Hindlimb muscle (tissue), 1 donor: ENCODE results near the gene RINT1. TPM values are rescaled to one million over a fixed set of nuclear protein-coding genes. Genes with fewer than 3 reads are reported as not detected.
"Not testable (repeated sequence)": the region's sequence is repeated elsewhere in the genome, so short reads cannot be mapped to it uniquely, and the experiment has no call there.

Experiments
- DNase-seq: peaks from one replicate; pipeline ENCODE4 v3.0.0-alpha.2; 2013
- polyA plus RNA-seq: library from polyadenylated mRNA; unstranded; fragments of 120-200 nt; gene quantifications from one replicate; pipeline ENCODE4 v1.2.1, GENCODE V29; 2013; ENCODE audit not compliant: insufficient read length

The RINT1 gene
- polyA plus RNA-seq: 21.5 TPM

DNA sequence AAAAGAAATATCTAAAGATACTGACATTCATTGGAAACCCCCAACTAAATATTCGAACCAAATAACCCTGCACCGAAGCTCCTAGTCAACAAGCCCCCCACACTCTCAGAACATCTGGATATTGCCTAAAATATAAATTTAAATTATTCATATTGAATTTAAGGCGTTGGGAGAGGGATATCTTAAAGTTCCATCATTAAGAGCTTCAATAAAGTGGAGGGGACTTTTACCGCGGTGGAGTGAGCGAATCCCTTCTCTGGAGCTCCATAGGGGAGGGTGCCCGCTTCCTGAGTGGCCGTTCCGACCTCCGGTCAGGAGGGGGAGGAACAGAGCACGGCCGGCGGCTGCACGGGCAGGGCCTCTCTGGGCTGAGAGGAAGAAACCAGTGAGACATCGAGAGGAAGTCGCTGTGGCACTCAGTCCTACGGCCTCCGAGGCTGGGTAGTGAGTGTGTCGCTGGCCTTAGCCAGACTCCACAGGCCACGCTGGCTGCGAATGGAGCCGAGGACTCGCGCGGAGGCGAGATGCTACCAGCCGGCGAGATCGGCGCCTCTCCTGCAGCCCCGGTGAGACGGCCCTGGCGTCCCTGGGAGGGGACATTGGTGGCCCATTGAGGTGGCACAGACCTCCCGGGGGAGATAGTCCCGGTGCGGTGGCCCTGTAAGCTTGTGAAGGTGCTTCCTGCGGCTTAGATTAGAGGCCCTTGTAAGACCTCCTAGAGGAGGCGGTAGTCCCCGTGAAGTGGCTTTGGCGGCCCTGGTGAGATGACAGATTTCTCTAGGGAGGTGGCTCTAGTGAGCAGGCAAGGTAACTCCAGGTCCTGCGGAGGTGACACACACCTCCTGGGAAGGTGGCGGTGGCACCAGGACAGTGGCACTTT lies at the start of gene RINT1:
RINT1 (plus strand) TSS at position 410 of the 880 bp plus-strand sequence; CDS start at position 525, 115 bp downstream.
- peak; percentile 91 for DNase-seq

DNA sequence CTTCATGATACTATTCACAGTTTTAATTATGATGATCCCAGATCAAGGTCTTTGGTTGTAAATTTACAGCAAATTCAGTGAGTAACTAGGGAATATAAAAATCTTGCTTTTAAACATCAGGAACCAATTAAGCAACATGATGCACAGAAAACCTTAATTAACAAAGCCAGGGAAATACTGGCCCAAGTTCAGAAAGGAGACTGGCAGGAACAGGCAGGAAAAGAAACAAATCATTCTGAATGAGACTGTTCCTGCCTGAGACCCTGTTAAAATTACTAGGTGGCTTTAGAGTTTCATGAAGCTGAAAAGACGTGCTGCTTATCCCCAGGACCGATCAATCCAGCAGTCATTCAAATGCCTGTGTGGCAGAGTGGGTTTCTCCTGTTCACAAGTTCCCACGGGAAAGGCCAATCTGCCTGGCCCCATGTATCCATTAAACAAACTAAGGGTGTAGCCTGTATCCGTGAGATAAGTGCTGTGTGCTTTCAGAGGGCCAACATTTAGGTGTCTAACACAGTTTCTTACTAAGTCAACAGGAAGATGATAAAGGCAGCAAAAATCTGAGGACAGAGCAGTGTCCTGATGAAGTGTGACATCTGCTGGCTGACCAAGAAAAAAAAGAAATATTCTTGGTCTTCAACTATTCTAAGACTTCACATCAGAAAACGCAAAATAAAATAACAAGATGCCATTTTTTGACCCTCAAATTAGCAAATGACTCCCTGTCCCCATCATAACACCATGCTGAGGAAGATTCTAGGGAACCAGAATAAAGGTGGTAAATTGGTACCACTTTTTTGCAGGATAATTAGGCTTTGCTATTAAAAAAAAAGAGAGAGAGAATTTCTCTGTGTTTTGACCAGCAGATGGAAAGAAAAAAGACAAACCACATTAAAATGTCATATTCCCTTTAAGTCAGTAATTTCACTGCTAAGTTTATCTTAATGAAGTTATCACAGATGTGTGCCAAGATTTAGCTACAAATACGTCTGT lies 44.1 kb upstream of the RINT1 start:
- peak; percentile 23 for DNase-seq

GRCh38 chr7:105489409-105489808 lies 42.6 kb upstream of the RINT1 start:
- DNase-seq: no peak

- DNase-seq: peak; percentile 4
Measured at GRCh38 chr7:105493196-105493922, 38.6 kb upstream of the RINT1 start.

DNA sequence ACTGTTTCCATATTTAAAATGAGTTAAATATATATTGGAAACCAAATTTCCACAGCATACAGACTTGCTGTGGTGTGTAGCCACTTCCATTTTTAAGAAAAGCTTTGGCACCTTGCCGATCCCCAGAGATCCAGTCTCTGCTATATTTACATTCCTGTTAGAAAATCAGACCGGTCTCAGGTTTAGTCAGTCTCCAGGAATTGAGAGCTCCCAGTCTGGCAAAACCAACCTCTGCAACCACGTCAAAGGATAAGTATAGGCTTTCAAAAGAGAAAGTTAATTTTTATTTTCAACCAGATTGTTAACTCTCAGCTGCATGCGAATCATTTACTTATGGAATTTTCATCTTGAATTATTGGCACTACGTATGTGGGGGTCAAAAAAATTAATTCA lies 38.1 kb upstream of the RINT1 start:
- peak; percentile 45 for DNase-seq

GRCh38 chr7:105496521-105496920 lies 35.5 kb upstream of the RINT1 start:
- DNase-seq: no peak

DNA sequence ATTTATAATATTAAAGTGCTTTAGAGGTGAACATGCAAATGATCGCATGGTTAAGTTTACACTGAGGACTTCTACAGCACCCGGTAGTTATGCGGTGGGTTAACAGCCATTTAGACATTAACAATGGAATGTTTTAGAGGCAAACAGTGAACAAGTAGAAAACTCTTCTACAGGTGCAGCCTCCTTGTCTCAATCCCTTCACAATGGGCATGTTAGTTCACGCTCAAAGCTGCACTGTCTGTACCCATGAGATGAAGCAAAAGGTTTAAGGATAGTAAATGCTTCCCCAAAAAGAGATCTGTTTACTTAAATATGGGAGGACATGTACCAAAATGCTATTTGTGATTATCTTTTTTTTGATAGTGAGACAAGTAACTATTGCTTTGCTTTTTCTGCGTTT lies 35.0 kb upstream of the RINT1 start:
- no peak for DNase-seq

DNA sequence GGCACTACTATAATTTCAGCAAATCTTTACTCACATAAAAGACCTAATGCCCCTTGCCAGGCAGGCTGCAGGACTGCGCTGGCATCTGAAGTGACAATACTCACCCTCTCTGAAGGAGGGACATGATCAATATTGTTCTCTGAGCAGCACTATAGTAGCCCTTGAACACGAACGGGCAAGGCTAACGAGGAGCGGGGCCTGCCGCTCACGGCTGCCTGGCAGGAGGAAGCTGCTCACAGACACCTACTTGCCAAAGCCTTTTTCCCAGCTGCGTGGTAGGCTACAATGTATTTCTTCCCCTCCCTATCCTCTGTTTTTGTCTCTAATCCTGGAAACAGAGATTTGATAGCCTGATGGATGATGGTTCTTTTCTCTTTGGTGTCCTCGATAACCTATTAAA lies 29.8 kb upstream of the RINT1 start:
- DNase-seq: no peak

DNA sequence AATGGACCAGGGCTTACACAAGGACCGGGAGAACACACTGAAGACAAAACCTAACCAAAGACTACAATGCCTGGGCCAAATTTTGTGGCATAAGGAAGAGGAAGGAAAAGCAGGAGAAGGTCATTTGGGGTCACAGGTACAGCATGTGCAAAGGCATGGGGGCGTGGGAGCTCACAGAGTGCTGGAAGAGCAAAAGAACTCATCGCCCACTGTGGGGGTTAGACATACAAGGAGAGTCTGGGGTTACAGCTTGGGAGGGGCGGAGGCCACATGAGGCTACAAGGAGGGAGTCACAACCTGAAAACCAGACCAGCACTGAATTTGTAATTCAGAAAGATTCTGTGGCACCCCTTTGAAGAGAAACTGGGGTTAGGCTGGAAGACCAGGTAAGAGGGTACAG lies 19.6 kb upstream of the RINT1 start:
- no peak for DNase-seq

DNA sequence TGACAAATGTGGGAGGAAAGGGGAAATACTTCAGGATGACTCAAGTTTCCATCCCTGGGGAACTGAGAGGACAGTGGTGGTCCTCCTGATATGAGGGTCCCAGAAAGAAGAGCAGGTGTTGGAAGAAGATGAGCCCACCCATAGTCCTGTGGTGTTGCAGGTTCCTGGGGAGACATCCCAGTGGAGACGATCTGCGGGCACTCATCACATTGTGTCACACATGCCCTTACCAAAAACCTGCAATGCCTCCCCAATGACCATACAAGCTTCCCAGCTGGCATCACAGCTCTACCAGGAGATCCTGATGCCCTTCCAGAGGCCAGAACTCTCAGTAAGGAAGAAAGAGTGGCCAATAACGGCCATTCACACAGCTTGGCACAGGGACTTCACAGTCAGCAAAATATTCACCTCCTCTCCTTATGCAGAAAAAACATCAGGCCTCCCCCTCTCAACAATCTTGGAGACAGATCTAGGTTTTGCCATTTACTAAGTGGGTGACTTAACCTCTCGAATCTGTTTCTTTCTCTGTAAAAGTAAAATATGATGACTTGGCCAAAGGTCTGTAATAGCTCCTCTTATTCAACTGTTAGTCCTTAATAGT lies 19.0 kb upstream of the RINT1 start:
- no peak for DNase-seq

DNA sequence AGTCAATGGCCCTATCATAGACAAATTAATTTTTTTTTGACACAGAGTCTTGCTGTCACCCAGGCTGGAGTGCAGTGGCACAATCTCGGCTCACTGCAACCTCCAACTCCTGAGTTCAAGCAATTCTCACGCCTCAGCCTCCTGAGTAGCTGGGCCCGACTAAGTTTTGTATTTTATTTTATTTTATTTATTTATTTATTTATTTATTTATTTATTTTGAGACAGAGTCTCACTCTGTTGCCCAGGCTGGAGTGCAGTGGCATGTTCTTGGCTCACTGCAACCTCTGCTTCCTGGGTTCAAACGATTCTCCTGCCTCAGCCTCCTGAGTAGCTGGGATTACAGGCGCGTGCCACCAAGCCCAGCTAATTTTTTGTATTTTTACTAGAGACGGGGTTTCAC lies 16.4 kb upstream of the RINT1 start:
- not testable (repeated sequence) for DNase-seq

GRCh38 chr7:105519353-105519752 lies 12.6 kb upstream of the RINT1 start:
- no peak for DNase-seq

DNA sequence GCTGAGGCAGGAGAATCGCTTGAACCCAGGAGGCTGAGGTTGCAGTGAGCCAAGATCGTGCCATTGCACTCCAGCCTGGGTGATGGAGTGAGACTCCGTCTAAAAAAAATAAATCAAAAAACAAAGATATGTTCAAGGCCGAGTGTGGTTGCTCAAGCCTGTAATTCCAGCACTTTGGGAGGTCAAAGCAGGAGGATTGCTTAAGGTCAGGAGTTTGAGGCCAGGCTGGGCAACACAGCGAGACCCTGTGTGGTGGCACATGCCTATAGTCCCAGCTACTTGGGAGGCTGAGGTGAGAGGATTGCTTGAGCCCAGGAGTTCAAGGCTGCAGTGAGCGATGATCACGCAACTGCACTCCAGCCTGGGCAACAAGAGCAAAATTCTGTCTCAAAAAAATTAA lies 11.4 kb upstream of the RINT1 start:
- DNase-seq: not testable (repeated sequence)

DNA sequence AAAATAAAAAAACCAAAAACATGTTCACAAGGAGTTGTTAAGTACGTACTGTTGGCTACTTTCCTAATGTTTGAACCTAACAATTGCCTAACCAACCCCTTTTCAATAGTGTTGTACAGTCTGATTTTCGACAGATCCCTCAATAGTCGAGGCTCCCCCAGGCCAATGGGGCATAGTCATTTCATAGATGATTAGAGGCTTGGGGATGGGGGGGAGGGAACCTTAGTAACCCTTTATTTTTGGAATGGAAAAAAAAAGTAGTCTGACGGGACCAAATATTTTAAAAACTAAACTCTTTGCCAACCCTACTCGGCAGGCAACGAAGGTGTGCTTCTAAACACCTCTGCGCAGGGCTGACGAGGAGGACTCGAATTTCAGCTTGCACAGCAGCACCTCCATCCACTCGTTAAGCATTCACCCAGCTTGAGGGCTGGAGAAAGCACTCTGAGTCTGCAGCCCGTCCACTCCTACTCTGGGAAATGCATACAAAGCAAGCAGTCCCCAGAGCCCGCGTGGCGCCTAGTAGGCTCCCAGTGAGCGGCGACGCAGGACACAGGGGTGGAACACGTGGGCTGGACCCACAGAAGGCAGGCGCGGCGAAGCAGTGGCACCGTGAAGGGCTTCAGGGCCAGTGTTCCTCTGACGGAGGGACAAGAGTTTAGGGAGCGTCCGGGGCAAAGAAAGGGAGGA lies 10.8 kb upstream of the RINT1 start:
- DNase-seq: peak; percentile 44

DNA sequence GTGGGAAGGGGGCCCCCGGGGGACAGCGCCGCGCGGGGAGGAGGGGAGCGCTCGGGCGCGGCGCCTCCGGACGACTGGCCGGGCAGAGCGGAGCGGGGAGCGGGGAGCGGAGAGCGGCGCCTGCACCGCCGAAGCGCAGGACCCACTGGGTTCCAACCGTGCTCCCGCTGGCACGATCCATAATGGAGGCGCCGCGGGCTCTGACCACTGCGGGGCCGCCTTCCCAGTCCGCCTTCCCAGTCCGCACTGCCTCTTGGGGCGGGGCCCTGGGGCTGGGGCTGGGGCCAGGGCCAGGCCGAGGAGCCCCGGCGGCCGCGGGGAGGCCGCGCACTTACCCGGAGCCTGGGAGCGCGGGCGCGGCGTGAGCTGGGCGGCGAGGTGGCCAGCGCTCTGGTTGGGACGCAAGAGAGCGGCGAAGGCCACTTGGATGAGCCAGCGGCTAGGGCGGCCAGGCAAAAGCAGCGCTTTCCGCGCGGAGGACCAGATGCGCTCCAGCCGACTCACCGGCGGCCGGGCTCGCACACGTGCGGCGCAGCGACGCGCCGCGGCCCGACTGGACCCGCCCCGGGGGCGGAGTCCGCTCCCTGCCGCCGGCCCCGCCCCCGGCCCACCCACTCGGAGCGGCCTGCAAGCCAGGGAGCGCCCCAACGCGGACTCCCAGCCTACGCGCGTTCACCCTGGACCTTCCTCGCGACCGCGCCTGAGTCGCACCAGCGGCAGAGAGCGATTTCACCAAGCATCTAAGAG lies 10.1 kb upstream of the RINT1 start, which contains the start of gene PUS7:
PUS7 (minus strand) TSS at position 555 of the 747 bp plus-strand sequence. CDS start 13,759 bp downstream, outside the sequence.
- peak; percentile 94 for DNase-seq

DNA sequence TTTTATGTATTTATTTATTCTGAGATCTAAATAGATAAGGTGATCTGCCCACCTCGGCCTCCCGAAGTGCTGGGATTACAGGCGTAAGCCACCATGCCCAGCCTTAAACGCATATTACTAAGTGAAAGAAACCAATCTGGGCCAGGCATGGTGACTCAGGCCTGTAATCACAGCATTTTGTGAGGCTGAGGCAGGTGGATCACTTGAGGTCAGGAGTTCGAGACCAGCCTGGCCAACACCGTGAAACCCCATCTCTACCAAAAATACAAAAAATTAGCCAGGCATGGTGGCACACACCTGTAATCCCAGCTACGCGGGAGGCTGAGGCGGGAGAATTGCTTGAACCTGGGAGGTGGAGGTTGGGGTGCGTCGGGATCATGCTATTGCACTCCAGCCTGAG lies 7.6 kb upstream of the RINT1 start:
- not testable (repeated sequence) for DNase-seq

GRCh38 chr7:105524840-105525239 lies 7.2 kb upstream of the RINT1 start:
- DNase-seq: no peak

GRCh38 chr7:105527737-105528136 lies 4.3 kb upstream of the RINT1 start:
- DNase-seq: not testable (repeated sequence)

DNA sequence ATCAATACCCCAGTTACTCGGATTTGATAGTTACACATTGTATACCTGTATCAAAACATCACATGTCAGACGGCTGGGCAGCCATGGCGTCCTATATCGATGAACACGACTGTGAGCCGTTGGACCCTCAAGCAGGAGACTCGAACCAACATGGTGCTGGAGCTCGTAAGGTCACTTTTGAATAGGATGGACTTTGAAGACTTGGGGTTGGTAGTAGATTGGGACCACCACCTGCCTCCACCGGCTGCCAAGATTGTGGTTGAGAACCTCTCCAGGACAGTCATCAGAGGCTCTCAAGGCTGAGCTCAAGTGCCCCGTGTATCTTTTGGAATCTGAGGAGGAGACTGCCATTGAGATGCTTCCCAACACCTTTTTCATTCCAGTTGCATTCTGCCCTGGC lies 1.9 kb upstream of the RINT1 start:
- no peak for DNase-seq

- no peak for DNase-seq
Measured at GRCh38 chr7:105530546-105530945, 1.5 kb upstream of the RINT1 start.
